Esophagus (tissue), 2 donors: ENCODE data around the gene HOXD10. TPM values are rescaled to one million over a fixed set of nuclear protein-coding genes. Genes with fewer than 3 reads are reported as not detected.

Experiments
- H3K27ac ChIP-seq, 2 donors: one replicate each; pipeline ENCODE4 v1.5.1; 2013; ENCODE audit warnings: low read depth in 2 of 2, mild to moderate bottlenecking in 2 of 2, inconsistent platforms in 1 of 2, low read length in 1 of 2, moderate library complexity in 1 of 2
- H3K27me3 ChIP-seq, 2 donors: one replicate each; pipeline ENCODE4 v1.6.1; 2013; ENCODE audit warnings: low read length in 2 of 2, control low read depth in 1 of 2, mild to moderate bottlenecking in 1 of 2; ENCODE audit not compliant: insufficient read depth in 2 of 2, control insufficient read depth in 1 of 2
- H3K36me3 ChIP-seq, 2 donors: one replicate each; pipeline ENCODE4 v1.6.1; 2013; ENCODE audit warnings: low read length in 1 of 2; ENCODE audit not compliant: control insufficient read depth in 2 of 2, insufficient read depth in 2 of 2
- H3K4me1 ChIP-seq, 2 donors: one replicate each; pipeline ENCODE4 v1.6.1; 2013; ENCODE audit warnings: low read length in 1 of 2; ENCODE audit not compliant: control insufficient read depth in 2 of 2, insufficient read depth in 2 of 2
- H3K4me3 ChIP-seq, 2 donors: one replicate each; pipeline ENCODE4 v1.5.1; 2013; ENCODE audit warnings: low read length in 2 of 2, mild to moderate bottlenecking in 2 of 2, low read depth in 1 of 2, moderate library complexity in 1 of 2
- H3K9me3 ChIP-seq, 2 donors: one replicate each; pipeline ENCODE4 v1.6.1; 2013; ENCODE audit warnings: mild to moderate bottlenecking in 2 of 2, low read depth in 1 of 2, low read length in 1 of 2, moderate library complexity in 1 of 2; ENCODE audit not compliant: control insufficient read depth in 2 of 2, insufficient read depth in 1 of 2
- WGBS, 2 donors: extraction: QIAGEN DNeasy Blood & Tissue Kit; methylation state at CpG; one replicate each; pipeline ENCODE4 v1.1.7; 2013; 5-methylcytosine and 5-hydroxymethylcytosine counted together
- polyA plus RNA-seq, 2 donors: library from polyadenylated mRNA; stranded (reverse); fragments of 200-250 nt; gene quantifications; one replicate each; pipeline ENCODE4 v1.2.3, GENCODE V29; 2013
- donor health status: healthy with polysubstance abuse.
- donor health status: Bipolar disorder and iron deficiency.

Gene HOXD10
- polyA plus RNA-seq, 2 donors, result 0.18 to 0.31 TPM

DNA sequence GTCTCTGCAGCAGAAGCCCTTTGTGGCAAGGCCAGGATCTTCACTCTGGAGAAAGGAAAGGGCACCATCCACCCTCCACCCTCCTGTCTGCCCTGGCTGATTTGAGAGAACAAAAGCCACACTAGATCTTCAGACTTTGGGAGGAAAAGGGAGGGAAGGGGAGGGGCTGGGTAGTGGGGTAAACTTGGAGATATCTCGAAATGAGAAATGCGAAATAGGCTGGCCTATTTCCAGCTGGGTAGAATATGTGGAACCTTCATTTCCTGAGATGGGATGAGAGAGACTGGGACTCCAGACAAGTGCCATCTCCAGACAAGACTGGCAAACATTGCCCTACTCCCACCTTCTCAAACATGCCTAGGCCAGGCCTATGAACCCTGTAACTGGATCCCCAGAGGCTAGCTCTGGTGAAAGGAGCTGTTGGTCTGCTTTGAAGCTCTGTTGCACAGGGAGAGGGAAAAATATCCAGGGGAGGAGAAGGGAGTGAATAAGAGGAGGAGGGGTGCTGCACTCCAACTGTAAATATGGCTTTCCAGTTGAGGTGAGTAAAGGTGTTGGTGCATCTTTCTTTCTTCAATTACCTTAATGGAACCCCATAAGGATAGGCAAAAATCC, 15.3 kb upstream of the HOXD10 start:
- peaks cover 6 to 10% of the 10 kb centered on the region in 2 donors for H3K4me1 ChIP-seq
- H3K36me3 ChIP-seq, result no peaks in the 10 kb centered on the region
- 23 to 27% methylated on average over 2 of the region's 2 CpGs for WGBS, 2 donors
- H3K27ac ChIP-seq, result no peak overlapping the region
- H3K9me3 ChIP-seq, result peaks cover 0 to 12% of the 10 kb centered on the region in 2 donors
- peaks cover 31 to 60% of the 10 kb centered on the region in 2 donors for H3K27me3 ChIP-seq
- no peak overlapping the region for H3K4me3 ChIP-seq

DNA sequence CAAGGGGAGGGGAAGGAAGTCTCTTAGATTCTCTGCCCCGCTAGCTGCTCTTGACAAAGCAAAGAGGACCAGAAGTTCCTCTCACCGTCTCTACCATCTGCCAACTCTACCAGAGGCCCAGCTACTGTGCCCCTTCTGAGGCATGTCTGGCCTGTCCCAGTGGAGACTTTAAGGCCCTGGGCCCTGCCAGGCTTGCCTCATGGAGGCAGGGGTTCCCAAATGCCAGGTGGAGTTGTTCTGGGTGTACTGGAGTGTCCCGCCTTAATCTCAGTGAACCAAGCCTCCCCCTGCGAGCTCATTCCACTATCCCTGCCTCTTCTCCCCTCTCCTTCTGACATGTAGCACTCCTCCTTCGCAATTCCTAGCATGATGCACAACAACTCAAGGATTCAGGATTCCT, 14.7 kb upstream of the HOXD10 start:
- peaks cover 0 to 12% of the 10 kb centered on the region in 2 donors for H3K9me3 ChIP-seq
- no peak overlapping the region for H3K27ac ChIP-seq
- H3K36me3 ChIP-seq, result no peaks in the 10 kb centered on the region
- no peak overlapping the region for H3K4me3 ChIP-seq
- peaks cover 6 to 12% of the 10 kb centered on the region in 2 donors for H3K4me1 ChIP-seq
- 45 to 57% methylated on average over 5 of the region's 5 CpGs for WGBS, 2 donors
- H3K27me3 ChIP-seq, result peaks cover 31 to 60% of the 10 kb centered on the region in 2 donors

DNA sequence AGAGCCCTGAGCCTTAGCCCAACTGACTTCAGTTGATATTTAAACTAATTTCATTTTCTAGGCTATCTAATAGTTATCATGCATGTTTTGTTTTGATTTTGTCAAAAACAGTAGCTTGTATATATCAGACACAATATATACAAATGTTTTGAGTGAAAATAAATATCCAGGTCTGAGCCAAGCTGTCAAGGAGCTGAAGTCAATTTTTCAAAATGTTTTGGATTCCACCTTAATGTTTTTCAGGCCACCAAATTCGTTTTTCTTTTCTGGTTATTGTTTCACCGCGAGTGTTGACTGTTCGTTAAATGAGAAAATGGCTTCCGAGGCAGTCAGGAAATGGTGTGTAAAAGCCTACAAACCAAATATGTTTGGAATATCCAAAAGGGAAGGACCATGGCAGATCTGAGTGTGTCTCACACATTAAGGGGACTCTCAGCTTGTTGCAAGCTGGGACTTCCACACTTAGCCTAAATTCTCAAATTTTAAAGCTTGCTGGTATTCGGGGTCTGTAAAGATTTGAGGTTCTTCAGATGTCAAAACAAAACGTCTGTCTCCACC, 14.2 kb upstream of the HOXD10 start:
- peaks cover 31 to 59% of the 10 kb centered on the region in 2 donors for H3K27me3 ChIP-seq
- 24 to 28% methylated on average over 7 of the region's 7 CpGs for WGBS, 2 donors
- peaks cover 9 to 12% of the 10 kb centered on the region in 2 donors for H3K4me1 ChIP-seq

DNA sequence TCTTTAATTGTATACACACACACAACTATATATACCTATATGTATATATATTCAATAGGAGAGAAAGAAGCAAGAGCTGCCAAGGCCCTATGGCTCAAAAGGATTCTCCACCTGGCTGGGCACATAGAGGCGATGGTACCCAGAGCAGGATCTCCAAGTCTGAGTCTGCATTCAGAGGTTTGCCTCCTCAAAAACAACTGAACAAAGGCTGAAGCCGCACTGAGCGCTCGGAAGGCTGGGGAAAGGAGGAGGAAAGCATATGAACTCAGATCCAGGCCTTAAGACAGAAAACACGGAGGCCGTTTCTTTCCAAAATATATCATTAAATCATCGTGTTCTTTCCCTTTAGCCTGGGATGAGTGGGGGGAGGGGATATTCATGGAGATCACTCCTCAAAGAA, 13.4 kb upstream of the HOXD10 start:
- Histone ChIP-seq H3K27me3 (peaks cover 31 to 60% of the 10 kb centered on the region in 2 donors), H3K36me3 (no peaks in the 10 kb centered on the region), H3K9me3 (peaks cover 0 to 12% of the 10 kb centered on the region in 2 donors), H3K4me3 (no peak overlapping the region), H3K27ac (no peak overlapping the region), H3K4me1 (peaks cover 9 to 12% of the 10 kb centered on the region in 2 donors)
- WGBS, 2 donors, result 38 to 45% methylated on average over 7 of the region's 7 CpGs

More for the DNA sequence above, 14.2 kb upstream of the HOXD10 start:
- H3K4me3 ChIP-seq, result no peak overlapping the region
- H3K36me3 ChIP-seq, result no peaks in the 10 kb centered on the region
- no peak overlapping the region for H3K27ac ChIP-seq
- H3K9me3 ChIP-seq, result peaks cover 0 to 12% of the 10 kb centered on the region in 2 donors

DNA sequence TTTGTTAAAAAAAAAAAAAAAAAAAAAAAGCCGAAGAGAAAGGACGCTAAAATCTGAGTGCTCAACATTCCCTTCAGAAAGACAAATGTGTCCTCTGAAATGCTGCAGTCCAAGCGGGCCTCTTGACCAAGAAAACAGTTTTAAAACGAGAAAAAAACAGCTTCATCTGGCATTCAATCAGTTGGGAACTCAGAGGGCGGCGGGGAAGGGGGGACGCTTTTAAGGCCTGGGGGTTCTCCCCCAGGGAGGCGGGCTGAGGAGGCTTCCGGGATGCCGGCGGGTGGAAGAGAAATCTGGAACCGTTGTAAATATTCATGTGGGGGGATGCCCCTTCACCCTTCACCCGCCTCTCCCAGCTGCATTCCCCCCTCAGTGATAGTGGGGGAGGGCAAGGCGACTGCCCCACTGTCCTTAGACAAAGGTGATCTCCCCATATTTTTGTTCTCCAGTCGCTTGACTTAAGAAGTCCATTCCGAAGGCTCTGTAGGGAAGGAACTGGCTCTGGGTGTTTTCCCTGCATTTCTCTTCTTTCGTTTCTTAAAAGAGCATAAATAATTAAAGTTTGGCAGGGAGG, 12.7 kb upstream of the HOXD10 start:
- Histone ChIP-seq H3K4me1 (peaks cover 9 to 11% of the 10 kb centered on the region in 2 donors), H3K27me3 (peaks cover 31 to 60% of the 10 kb centered on the region in 2 donors), H3K27ac (no peak overlapping the region), H3K36me3 (no peaks in the 10 kb centered on the region), H3K4me3 (no peak overlapping the region), H3K9me3 (peaks cover 0 to 12% of the 10 kb centered on the region in 2 donors)
- WGBS, 2 donors, result 11 to 14% methylated on average over 17 of the region's 17 CpGs

DNA sequence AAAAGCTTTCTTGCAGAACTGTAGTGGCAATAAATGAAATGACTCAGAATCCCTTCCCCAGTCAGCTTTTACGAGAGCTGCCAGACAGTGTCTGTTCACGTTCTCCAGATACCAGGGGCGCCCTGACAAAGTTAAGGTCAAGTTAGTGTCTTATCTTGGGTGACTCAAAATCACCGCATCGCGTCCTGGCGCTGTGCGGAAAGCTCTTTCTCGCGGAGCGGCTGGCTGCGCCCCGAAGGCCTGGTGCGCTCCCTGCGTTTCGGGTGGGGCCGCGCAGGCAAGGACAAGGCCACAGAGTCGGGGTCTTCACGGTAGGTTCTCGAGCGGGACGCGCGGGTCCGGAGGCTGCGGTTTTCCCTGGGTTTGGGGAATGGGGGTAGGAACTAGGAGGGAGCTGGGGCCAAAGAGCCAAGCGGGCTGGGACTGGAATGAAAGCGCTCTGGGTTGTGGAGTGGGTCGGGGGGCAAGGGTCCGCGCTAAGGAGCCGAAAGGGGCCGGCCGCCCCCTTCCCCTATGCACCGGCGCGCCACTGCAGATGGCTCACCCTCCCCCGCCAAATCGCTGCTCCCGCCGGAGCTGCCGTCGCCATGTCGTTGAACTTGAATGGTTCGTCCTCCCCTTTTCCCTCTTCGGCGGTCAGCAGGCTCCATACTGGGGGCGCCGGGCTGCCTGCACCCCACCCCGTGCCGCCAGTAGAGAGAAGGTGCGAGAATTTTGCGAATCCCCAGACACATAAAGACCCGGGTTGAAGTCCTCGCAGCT, 12.1 kb upstream of the HOXD10 start:
- peaks cover 0 to 12% of the 10 kb centered on the region in 2 donors for H3K9me3 ChIP-seq
- H3K27me3 ChIP-seq, result peaks cover 29 to 60% of the 10 kb centered on the region in 2 donors
- peaks cover 9 to 11% of the 10 kb centered on the region in 2 donors for H3K4me1 ChIP-seq
- WGBS, 2 donors, result 6% methylated on average over 47 to 56 of the region's 56 CpGs
- H3K4me3 ChIP-seq, result no peak overlapping the region
- no peak overlapping the region for H3K27ac ChIP-seq
- no peaks in the 10 kb centered on the region for H3K36me3 ChIP-seq

DNA sequence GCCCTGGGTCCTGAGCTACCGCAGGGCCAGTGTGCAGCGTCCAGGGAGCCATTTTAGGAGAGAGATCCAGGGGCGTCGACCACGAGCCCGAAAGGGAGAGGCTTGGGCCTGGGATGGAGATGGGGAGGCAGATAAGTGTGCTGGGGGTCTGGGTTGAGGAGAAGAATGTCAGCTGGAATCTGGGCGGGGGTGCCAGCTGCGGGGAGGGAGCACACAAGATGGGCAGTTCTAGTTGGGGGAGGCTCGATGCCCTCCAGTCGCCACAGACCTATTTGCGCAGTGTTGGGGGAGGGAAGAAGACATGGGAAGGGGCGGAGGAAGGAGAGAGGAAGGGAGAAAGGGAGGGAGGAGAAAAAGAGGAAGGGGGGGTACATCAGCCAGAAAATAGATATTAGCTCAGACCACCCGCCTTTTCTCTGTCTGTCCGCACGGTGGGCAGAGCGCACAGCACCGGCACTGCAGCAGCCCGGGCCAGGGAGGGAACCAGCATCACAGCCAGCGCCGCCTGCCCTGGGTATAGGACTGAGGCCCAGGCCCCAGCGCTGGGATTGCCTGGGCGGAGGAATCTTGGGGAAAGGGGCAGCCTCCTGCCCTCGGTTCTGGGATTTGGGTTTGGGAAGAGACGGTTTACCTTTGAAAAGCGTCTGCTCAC, 11.4 kb upstream of the HOXD10 start:
- H3K27ac ChIP-seq, result no peak overlapping the region
- H3K27me3 ChIP-seq, result peaks cover 26 to 60% of the 10 kb centered on the region in 2 donors
- no peak overlapping the region for H3K4me3 ChIP-seq
- peaks cover 9 to 11% of the 10 kb centered on the region in 2 donors for H3K4me1 ChIP-seq
- H3K9me3 ChIP-seq, result peaks cover 0 to 5% of the 10 kb centered on the region in 2 donors
- 5 to 12% methylated on average over 25 of the region's 25 CpGs for WGBS, 2 donors
- no peaks in the 10 kb centered on the region for H3K36me3 ChIP-seq

DNA sequence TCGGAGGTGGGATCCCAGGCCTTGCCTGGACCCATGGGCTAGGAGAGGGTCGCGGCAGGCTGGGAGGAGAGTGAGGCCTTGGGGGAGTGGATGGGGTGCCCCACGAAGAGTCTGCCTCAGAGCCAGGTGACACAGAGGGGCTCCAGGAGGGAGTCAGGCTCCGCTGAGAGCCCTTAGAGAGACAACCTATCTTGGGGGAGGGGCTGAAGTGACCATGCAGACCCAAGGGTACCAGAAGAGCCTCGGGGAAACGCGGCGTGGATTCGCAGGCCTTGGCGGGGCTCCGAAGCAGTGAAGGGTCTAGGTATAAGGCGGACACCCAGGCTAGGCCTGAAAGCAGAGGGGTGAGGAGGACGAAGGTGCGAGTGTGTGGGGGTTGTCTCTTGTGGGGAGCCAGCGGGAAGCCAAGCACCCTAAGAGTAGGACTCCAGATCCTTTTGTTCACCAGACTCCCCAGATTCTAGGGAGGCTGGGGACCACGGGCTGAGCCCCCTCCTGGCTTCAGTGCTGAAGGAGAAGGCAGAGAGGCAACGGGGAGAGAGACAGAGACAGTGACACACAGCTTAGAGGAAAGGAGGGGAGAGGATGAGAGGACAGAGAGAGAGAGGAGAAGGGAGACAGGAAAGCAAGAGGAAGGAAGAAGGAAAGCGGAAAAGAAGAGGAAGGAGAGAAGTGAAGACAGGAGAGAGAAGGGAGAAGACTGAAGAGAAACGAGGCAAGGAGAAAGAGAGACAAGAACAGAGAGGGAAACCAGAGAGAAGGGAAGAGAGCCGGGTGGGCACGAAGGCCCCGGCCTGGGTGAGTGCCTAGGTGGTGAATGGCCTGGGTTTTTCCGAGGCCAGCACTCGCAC, 10.6 kb upstream of the HOXD10 start:
- Histone ChIP-seq H3K9me3 (no peaks in the 10 kb centered on the region), H3K4me3 (peak overlapping the region in 1 of 2 donors; percentile 44), H3K4me1 (peaks cover 9 to 11% of the 10 kb centered on the region in 2 donors), H3K27ac (no peak overlapping the region), H3K36me3 (no peaks in the 10 kb centered on the region), H3K27me3 (peaks cover 20 to 61% of the 10 kb centered on the region in 2 donors)
- 9 to 17% methylated on average over 25 of the region's 25 CpGs for WGBS, 2 donors
